RWPE1 (cell line): Measurements from ENCODE around the gene C16orf90.
A peak's percentile ranks its signal among the peaks of the same experiment; 100 is the strongest.

Source experiments
- CTCF ChIA-PET: fragments of 350-600 bp; sonication (Branson Sonifier 250); formaldehyde crosslinking; extraction: SDS; loops from one replicate; lab custom pipeline; 2021; lab: Yijun Ruan, JAX
- POLR2A ChIA-PET: fragments of 400-600 bp; formaldehyde crosslinking; extraction: SDS; loops from one replicate; lab custom pipeline; 2020; ENCODE audit warnings: antibody characterized with exemption; ENCODE audit not compliant: low non-redundant PET; lab: Yijun Ruan, JAX
- DNase-seq: peaks from one replicate; pipeline ENCODE4 v3.0.0; 2012; ENCODE audit warnings: low spot score
- H3K27ac ChIP-seq: fragments of 450-650 bp; 2 replicates; pipeline ENCODE4 v1.5.1; 2017
- TF ChIP-seq, protein P1 (sequence below): fragments of 450-650 bp; conservative IDR thresholded peaks from 2 replicates; pipeline ENCODE4 v1.5.1; 2017; ENCODE audit warnings: low read depth, mild to moderate bottlenecking

The C16orf90 gene

DNA sequence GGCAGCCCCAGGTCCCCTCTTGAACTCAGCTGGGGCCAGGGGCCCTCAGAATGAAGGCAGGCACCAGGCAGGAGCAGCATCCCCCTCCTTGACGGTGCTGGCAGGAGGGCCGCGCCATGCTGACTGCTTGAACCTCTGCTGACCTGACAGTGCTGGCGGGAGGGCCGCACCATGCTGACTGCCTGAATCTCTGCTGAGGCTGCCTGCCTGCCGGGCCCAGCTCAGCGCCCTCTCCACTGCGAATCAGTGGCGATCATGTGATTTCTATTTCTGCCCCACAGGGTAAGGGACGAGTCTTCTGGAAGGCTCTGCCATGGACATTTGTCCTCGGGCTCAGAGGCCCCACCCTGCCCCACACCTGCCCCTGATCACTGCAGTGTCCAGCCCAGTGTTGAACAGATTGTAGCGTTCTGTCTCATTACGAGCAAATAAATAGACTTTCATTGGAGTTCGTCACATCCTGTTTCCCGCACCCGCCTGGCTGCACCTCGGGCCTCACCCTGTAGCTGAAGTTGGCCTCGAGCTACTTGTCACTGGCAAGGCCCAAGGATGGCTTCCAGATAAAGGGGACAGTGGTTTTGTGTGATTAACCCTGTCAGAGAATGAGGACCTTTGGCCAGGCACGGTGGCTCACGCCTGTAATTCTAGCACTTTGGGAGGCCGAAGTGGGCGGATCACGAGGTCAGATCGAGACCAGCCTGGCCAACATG, 8.6 kb downstream of the C16orf90 start:
- ChIA-PET POLR2A (no interaction called here), CTCF (interaction anchor here (0.6 to 1.3 kb wide), 3 partner anchors 14 to 458 kb away, joined by 4 read pairs; no protein-coding TSS in a partner anchor)
- DNase-seq, result no peak
- TF ChIP-seq, protein P1, sequence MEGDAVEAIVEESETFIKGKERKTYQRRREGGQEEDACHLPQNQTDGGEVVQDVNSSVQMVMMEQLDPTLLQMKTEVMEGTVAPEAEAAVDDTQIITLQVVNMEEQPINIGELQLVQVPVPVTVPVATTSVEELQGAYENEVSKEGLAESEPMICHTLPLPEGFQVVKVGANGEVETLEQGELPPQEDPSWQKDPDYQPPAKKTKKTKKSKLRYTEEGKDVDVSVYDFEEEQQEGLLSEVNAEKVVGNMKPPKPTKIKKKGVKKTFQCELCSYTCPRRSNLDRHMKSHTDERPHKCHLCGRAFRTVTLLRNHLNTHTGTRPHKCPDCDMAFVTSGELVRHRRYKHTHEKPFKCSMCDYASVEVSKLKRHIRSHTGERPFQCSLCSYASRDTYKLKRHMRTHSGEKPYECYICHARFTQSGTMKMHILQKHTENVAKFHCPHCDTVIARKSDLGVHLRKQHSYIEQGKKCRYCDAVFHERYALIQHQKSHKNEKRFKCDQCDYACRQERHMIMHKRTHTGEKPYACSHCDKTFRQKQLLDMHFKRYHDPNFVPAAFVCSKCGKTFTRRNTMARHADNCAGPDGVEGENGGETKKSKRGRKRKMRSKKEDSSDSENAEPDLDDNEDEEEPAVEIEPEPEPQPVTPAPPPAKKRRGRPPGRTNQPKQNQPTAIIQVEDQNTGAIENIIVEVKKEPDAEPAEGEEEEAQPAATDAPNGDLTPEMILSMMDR, result no peak
- no peak overlapping the region for H3K27ac ChIP-seq

DNA sequence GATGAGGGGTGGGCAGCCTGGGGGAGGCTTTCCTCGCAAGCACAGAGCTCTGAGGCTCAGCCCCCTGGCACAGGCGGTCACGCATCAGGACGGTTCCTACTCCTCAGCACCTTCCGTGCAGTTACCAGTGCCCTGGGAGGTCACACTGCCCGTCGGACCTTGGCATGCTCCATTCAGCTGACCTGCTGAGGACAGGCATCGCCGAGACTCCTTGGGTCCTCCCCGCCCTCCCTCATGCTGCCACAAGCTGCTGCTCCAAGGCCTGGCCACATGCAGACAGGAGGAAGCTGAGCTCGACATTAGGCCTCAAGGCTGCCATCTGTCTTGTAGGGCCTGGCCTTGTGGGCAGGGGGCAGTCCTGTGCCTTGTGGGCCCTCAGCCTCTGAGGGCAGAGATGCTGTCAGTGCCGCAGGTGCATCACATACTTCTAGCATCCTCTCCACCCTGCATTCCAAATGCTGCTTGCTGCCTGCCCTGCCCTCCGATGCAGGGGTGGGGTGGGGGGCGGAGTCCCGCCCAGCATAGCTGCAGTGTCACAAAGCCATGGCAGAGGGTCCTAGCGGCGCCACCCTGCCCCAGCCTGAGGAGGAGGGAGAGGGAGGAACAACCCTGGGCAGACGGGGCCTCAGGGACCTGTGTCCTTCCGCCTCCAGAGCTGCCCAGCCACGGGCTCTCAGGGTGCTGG, 9.3 kb downstream of the C16orf90 start:
- DNase-seq, result no peak
- ChIA-PET CTCF (interaction anchor here (0.6 to 1.3 kb wide), 2 partner anchors 14 to 346 kb away, joined by 4 read pairs; no protein-coding TSS in a partner anchor), POLR2A (no interaction called here)
- no peak overlapping the region for H3K27ac ChIP-seq
- TF ChIP-seq, protein P1, result no peak

DNA sequence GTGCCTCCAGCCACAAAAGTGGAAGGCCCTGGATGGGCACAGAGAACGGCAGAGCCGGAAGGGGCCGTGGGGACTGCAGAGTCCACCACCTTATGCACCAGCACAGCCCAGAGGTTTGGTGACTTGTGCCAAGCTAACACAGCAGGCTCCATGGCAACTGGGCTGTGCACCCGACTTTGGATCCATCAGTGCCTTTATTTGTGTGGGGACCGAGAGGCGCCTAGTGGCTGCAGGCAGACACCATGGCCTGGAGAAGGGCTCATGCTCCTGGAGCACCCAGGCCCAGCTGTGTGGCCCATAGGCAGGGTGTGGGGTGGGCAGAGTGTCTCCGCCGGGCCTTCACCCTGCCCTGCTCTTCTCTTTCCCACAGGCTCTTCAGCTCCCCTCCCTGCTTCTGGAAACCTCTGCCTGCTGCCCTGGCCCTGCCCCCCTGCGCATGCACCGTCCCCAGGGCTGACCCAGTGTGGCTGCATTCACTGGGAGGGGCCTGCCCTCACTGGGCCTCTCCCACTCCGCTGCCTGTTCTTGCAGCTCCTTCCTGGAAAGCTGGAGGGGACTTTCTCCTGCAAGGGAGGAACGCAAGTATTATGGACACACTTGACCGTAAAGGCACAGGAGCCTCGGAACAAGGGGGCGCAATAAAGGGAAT, 10.1 kb downstream of the C16orf90 start:
- TF ChIP-seq, protein P1, result no peak
- 0 out of 2 replicates have a peak overlapping the region, but pooled peaks have one; percentile 9 for H3K27ac ChIP-seq
- no peak for DNase-seq
- ChIA-PET CTCF (no interaction called here), POLR2A (no interaction called here)

DNA sequence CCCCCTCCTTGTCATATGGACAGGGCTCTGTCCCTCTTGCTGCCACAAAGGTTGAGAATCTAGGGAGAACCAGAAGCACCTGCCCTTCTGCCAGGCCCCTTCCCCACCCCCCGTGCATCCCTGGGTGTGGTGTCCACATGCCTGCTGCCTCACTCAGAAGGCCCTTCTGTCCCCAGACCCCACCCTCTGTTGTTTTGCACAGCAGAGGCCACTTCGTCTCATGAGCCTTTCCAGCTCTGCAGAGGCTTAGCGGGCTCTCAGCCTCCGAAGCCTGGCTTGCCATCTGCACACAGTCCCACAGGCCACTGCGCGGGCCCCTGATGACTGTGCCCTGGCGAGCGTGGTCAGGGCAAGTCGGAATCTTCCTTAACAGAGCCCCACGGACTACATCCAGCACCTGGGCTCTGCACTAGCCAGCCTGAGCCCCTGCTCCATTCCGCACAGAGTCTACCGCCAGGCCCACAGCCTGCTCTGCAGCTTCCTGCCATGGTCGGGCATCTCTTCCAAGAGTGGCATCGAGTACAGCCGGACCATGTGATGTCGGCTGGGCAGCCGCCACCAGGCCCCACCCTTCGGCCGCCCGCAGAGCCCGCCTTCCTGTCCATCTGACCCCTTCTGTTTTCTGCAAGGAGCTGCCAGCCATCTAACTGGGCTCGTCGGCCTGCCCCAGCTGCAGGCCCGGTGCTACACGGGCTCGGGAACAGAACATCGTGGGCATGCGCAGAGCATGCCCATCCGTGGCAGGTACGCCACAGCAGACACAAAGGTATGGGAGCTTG, 10.8 kb downstream of the C16orf90 start:
- CTCF ChIA-PET, result no interaction called here
- TF ChIP-seq, protein P1, result no peak
- H3K27ac ChIP-seq, result 0 out of 2 replicates have a peak overlapping the region, but pooled peaks have one; percentile 9
- POLR2A ChIA-PET, result no interaction called here
- no peak for DNase-seq

DNA sequence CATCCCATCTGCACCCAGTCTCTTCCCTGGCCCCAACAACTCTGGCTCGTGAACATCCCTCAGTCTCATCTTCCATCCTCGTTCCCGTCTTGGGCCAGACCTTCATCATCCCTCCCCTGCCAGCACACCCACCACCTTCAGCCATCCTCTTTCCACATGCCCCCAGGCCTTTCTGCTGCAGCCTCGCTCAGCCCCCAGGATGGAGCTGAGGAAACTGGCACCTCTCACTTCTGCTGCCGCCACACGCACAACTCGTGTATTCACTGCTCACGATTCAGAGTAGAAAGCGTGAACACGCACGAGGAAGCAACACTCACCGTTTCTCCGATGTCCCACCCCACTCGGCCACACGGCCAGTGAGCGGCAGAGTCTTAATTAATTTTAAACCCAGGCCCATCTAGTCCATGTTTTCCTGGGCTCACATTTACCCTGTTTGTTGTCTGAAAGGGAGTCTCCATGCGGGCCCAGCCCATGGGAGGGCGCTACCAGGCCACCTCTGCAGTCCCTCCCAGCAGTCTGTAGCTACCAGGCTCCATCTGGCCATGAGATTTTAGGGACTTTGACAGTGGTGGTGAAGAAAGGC, 12.5 kb downstream of the C16orf90 start:
- no peak for DNase-seq
- TF ChIP-seq, protein P1, result no peak
- ChIA-PET CTCF (no interaction called here), POLR2A (no interaction called here)
- H3K27ac ChIP-seq, result no peak overlapping the region
